ENCODE measurements around the gene EFCAB6.

DNA sequence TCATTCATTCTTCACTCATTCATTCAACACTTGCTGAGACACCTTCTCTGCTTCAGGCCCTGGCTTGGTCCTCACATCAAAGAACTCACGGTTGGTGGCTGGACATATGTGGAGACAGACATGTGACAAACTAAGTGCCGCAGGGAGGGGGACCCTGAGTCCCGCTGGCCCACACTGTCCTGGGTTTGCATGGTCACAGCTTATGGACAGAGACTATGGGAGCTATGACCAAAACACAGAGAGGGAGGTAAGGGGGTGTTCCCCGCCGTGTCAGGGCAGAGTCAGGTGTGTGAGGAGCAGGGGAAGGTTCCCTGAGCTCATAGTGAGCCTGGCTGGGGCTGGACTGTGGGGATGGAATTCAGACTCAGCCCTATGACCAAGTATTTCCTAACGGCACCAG lies 277.2 kb downstream of the EFCAB6 start:
- no peak for TF ChIP-seq FOS (IDR thresholded peaks at IDR 0.05; ENCODE audit: low read depth, low read length)
- no peak for TF ChIP-seq CTCF (conservative IDR thresholded peaks at IDR 0.05; ENCODE audit: low read depth, low read length)
- TF ChIP-seq RAD21 (IDR thresholded peaks at IDR 0.05; ENCODE audit: low read length) = no peak
- no peak for TF ChIP-seq CEBPB (IDR thresholded peaks at IDR 0.05; ENCODE audit: low read depth, low read length)
- no peak for TF ChIP-seq RFX5 (IDR thresholded peaks at IDR 0.05; ENCODE audit: low read depth, low read length)
- no peak for TF ChIP-seq BHLHE40 (IDR thresholded peaks at IDR 0.05; ENCODE audit: low read depth, low read length)
- TF ChIP-seq CHD1 (IDR thresholded peaks at IDR 0.05; ENCODE audit: low read depth, low read length) = no peak
- TF ChIP-seq, protein P1, sequence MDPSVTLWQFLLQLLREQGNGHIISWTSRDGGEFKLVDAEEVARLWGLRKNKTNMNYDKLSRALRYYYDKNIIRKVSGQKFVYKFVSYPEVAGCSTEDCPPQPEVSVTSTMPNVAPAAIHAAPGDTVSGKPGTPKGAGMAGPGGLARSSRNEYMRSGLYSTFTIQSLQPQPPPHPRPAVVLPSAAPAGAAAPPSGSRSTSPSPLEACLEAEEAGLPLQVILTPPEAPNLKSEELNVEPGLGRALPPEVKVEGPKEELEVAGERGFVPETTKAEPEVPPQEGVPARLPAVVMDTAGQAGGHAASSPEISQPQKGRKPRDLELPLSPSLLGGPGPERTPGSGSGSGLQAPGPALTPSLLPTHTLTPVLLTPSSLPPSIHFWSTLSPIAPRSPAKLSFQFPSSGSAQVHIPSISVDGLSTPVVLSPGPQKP (IDR thresholded peaks at IDR 0.05; ENCODE audit: borderline replicate concordance, low read depth, low read length) = no peak
- no peak for TF ChIP-seq POLR2A (IDR thresholded peaks at IDR 0.05; ENCODE audit: low read depth, low read length)
- no peak for TF ChIP-seq RCOR1 (IDR thresholded peaks at IDR 0.05; ENCODE audit: insufficient replicate concordance, low read length)
